Endothelial cell of hepatic sinusoid (primary cell): ENCODE data around the gene CCDC194.

Experiments
- in situ Hi-C: cut with HindIII; loops from 2 replicates; pipeline ENCODE4 v1.10.0; 2017; ENCODE audit warnings: low sequenced_read_pairs

CCDC194 gene

GRCh38 chr19:17406046-17406886 lies 12.3 kb upstream of the CCDC194 start:
- in situ Hi-C loops = no loop called here

GRCh38 chr19:17405250-17406045 lies 11.5 kb upstream of the CCDC194 start, which contains the start of gene BST2:
BST2 (minus strand) TSS chr19:17405630; CDS start chr19:17405575, 55 bp downstream.
- in situ Hi-C loops = no loop called here

- in situ Hi-C loops = no loop called here
Observed at GRCh38 chr19:17404621-17405249, 10.7 kb upstream of the CCDC194 start.

GRCh38 chr19:17404015-17404414 lies 10.0 kb upstream of the CCDC194 start:
- in situ Hi-C loops = no loop called here

GRCh38 chr19:17402982-17403855 lies 9.2 kb upstream of the CCDC194 start:
- in situ Hi-C loops = no loop called here

- in situ Hi-C loops = no loop called here
Observed at GRCh38 chr19:17401628-17402027, 7.6 kb upstream of the CCDC194 start.

- in situ Hi-C loops = no loop called here
Observed at GRCh38 chr19:17398902-17399527, 5.0 kb upstream of the CCDC194 start.

GRCh38 chr19:17394891-17395415 lies 957 bp upstream of the CCDC194 start:
- in situ Hi-C loops = no loop called here

GRCh38 chr19:17393002-17393401 lies 994 bp downstream of the CCDC194 start:
- in situ Hi-C loops = no loop called here

- in situ Hi-C loops = no loop called here
Observed at GRCh38 chr19:17391371-17392151, 2.4 kb downstream of the CCDC194 start.

GRCh38 chr19:17390665-17391370 lies 3.2 kb downstream of the CCDC194 start:
- in situ Hi-C loops = no loop called here

- in situ Hi-C loops = no loop called here
Observed at GRCh38 chr19:17389957-17390664, 3.9 kb downstream of the CCDC194 start.

GRCh38 chr19:17389288-17389687 lies 4.7 kb downstream of the CCDC194 start:
- in situ Hi-C loops = no loop called here

- in situ Hi-C loops = no loop called here
Observed at GRCh38 chr19:17385878-17386611, 8.0 kb downstream of the CCDC194 start.

- in situ Hi-C loops = no loop called here
Observed at GRCh38 chr19:17380426-17381138, 13.4 kb downstream of the CCDC194 start.

GRCh38 chr19:17379221-17379631 lies 14.8 kb downstream of the CCDC194 start:
- in situ Hi-C loops = no loop called here
